ENCODE measurements around the gene ARL4C. TPM values are rescaled to one million over a fixed set of nuclear protein-coding genes. Genes with fewer than 3 reads are reported as not detected.

The ARL4C gene
- total and polyA plus RNA-seq, 2 experiments from 2014 or later: 5.8 to 9.9 TPM

DNA sequence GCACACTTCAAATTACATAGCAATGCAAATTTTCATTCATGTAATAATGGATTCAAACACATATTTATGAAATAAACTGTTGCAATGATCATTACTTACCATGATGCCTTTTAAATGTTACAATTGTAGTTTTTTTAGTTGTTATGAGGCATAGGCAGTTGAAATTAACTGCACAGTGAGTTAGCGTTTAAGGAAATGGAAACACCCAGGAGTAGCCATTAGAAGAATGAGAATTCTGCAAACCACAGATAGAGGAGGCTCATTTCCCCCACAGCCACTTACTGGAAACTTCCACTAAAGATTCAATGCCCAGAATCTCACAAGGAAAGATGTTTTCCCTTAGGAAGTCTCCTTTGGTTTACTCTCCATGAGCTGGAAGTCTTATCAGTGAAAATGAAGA lies 8.4 kb downstream of the ARL4C start:
- ATAC-seq: no peak
- TF ChIP-seq EZH2phosphoT487 (IDR thresholded peaks at IDR 0.05; ENCODE audit: unreplicated experiment) (no peak), EZH2 (IDR thresholded peaks at IDR 0.05; ENCODE audit: low read depth, unreplicated experiment) (no peak), ZNF331 (CRISPR knock-in tag; IDR thresholded peaks at IDR 0.05; ENCODE audit: low read depth) (no peak), STAT1 (IDR thresholded peaks at IDR 0.05; ENCODE audit: unreplicated experiment) (no peak)
- TF ChIP-seq, protein P1, sequence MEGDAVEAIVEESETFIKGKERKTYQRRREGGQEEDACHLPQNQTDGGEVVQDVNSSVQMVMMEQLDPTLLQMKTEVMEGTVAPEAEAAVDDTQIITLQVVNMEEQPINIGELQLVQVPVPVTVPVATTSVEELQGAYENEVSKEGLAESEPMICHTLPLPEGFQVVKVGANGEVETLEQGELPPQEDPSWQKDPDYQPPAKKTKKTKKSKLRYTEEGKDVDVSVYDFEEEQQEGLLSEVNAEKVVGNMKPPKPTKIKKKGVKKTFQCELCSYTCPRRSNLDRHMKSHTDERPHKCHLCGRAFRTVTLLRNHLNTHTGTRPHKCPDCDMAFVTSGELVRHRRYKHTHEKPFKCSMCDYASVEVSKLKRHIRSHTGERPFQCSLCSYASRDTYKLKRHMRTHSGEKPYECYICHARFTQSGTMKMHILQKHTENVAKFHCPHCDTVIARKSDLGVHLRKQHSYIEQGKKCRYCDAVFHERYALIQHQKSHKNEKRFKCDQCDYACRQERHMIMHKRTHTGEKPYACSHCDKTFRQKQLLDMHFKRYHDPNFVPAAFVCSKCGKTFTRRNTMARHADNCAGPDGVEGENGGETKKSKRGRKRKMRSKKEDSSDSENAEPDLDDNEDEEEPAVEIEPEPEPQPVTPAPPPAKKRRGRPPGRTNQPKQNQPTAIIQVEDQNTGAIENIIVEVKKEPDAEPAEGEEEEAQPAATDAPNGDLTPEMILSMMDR (conservative IDR thresholded peaks at IDR 0.05; ENCODE audit: low read depth in 2 of 2): no peak
- TF ChIP-seq, protein P2, sequence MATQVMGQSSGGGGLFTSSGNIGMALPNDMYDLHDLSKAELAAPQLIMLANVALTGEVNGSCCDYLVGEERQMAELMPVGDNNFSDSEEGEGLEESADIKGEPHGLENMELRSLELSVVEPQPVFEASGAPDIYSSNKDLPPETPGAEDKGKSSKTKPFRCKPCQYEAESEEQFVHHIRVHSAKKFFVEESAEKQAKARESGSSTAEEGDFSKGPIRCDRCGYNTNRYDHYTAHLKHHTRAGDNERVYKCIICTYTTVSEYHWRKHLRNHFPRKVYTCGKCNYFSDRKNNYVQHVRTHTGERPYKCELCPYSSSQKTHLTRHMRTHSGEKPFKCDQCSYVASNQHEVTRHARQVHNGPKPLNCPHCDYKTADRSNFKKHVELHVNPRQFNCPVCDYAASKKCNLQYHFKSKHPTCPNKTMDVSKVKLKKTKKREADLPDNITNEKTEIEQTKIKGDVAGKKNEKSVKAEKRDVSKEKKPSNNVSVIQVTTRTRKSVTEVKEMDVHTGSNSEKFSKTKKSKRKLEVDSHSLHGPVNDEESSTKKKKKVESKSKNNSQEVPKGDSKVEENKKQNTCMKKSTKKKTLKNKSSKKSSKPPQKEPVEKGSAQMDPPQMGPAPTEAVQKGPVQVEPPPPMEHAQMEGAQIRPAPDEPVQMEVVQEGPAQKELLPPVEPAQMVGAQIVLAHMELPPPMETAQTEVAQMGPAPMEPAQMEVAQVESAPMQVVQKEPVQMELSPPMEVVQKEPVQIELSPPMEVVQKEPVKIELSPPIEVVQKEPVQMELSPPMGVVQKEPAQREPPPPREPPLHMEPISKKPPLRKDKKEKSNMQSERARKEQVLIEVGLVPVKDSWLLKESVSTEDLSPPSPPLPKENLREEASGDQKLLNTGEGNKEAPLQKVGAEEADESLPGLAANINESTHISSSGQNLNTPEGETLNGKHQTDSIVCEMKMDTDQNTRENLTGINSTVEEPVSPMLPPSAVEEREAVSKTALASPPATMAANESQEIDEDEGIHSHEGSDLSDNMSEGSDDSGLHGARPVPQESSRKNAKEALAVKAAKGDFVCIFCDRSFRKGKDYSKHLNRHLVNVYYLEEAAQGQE (IDR thresholded peaks at IDR 0.05; ENCODE audit: unreplicated experiment): no peak

DNA sequence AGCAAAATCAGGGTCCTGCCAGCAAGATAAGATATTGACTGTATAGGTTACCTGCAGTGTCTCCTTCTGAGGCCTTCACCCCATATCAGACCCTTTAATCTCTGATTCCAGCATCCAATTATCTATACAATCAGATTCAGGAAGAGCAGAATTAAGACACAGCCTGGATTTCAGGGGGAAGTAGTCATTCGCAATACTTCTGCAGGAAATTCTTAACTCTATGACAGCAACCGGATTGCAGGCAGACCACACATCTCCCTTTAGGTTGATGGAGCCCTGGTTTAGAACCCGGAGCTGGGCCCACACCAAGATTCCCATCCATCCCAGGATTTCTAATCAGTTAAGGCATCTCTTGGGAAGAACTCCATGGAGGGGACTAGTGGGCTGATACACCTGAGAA lies 9.5 kb downstream of the ARL4C start:
- H3K4me1 Mint-ChIP-seq: peaks cover 15% of the 10 kb centered on the region
- H3K79me2 ChIP-seq (replicated peaks; ENCODE audit: insufficient read depth): peaks cover 4% of the 10 kb centered on the region
- TF ChIP-seq ZNF331 (CRISPR knock-in tag; IDR thresholded peaks at IDR 0.05; ENCODE audit: low read depth) (no peak), NANOG (IDR thresholded peaks at IDR 0.05; ENCODE audit: borderline replicate concordance) (no peak)
- TF ChIP-seq, protein P3, sequence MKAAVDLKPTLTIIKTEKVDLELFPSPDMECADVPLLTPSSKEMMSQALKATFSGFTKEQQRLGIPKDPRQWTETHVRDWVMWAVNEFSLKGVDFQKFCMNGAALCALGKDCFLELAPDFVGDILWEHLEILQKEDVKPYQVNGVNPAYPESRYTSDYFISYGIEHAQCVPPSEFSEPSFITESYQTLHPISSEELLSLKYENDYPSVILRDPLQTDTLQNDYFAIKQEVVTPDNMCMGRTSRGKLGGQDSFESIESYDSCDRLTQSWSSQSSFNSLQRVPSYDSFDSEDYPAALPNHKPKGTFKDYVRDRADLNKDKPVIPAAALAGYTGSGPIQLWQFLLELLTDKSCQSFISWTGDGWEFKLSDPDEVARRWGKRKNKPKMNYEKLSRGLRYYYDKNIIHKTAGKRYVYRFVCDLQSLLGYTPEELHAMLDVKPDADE (IDR thresholded peaks at IDR 0.05): no peak
- TF ChIP-seq, protein P4, sequence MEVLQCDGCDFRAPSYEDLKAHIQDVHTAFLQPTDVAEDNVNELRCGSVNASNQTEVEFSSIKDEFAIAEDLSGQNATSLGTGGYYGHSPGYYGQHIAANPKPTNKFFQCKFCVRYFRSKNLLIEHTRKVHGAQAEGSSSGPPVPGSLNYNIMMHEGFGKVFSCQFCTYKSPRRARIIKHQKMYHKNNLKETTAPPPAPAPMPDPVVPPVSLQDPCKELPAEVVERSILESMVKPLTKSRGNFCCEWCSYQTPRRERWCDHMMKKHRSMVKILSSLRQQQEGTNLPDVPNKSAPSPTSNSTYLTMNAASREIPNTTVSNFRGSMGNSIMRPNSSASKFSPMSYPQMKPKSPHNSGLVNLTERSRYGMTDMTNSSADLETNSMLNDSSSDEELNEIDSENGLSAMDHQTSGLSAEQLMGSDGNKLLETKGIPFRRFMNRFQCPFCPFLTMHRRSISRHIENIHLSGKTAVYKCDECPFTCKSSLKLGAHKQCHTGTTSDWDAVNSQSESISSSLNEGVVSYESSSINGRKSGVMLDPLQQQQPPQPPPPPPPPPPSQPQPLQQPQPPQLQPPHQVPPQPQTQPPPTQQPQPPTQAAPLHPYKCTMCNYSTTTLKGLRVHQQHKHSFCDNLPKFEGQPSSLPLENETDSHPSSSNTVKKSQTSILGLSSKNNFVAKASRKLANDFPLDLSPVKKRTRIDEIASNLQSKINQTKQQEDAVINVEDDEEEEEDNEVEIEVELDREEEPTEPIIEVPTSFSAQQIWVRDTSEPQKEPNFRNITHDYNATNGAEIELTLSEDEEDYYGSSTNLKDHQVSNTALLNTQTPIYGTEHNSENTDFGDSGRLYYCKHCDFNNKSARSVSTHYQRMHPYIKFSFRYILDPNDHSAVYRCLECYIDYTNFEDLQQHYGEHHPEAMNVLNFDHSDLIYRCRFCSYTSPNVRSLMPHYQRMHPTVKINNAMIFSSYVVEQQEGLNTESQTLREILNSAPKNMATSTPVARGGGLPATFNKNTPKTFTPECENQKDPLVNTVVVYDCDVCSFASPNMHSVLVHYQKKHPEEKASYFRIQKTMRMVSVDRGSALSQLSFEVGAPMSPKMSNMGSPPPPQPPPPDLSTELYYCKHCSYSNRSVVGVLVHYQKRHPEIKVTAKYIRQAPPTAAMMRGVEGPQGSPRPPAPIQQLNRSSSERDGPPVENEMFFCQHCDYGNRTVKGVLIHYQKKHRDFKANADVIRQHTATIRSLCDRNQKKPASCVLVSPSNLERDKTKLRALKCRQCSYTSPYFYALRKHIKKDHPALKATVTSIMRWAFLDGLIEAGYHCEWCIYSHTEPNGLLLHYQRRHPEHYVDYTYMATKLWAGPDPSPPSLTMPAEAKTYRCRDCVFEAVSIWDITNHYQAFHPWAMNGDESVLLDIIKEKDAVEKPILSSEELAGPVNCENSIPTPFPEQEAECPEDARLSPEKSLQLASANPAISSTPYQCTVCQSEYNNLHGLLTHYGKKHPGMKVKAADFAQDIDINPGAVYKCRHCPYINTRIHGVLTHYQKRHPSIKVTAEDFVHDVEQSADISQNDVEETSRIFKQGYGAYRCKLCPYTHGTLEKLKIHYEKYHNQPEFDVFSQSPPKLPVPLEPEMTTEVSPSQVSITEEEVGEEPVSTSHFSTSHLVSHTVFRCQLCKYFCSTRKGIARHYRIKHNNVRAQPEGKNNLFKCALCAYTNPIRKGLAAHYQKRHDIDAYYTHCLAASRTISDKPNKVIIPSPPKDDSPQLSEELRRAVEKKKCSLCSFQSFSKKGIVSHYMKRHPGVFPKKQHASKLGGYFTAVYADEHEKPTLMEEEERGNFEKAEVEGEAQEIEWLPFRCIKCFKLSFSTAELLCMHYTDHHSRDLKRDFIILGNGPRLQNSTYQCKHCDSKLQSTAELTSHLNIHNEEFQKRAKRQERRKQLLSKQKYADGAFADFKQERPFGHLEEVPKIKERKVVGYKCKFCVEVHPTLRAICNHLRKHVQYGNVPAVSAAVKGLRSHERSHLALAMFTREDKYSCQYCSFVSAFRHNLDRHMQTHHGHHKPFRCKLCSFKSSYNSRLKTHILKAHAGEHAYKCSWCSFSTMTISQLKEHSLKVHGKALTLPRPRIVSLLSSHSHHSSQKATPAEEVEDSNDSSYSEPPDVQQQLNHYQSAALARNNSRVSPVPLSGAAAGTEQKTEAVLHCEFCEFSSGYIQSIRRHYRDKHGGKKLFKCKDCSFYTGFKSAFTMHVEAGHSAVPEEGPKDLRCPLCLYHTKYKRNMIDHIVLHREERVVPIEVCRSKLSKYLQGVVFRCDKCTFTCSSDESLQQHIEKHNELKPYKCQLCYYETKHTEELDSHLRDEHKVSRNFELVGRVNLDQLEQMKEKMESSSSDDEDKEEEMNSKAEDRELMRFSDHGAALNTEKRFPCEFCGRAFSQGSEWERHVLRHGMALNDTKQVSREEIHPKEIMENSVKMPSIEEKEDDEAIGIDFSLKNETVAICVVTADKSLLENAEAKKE (CRISPR knock-in tag; IDR thresholded peaks at IDR 0.05): no peak

More for the DNA sequence above, 8.4 kb downstream of the ARL4C start:
- no peaks in the 10 kb centered on the region for H3K36me3 Mint-ChIP-seq (ENCODE audit: low read depth)
- Histone ChIP-seq H3K4me3 (no peak overlapping the region), H3K36me3 (ENCODE audit: insufficient read depth) (no peaks in the 10 kb centered on the region), H3K4me1 (ENCODE audit: insufficient read depth) (peaks cover 7% of the 10 kb centered on the region; the same call in 1 of the 2 replicates), H3K79me2 (replicated peaks; ENCODE audit: insufficient read depth) (peaks cover 11% of the 10 kb centered on the region), H2AFZ (no peak overlapping the region), H3K27me3 (ENCODE audit: insufficient read depth) (no peaks in the 10 kb centered on the region), H3K4me2 (no peak overlapping the region), H3K27ac (ENCODE audit: low read depth) (no peak overlapping the region), H4K20me1 (replicated peaks; ENCODE audit: insufficient read depth) (peaks cover under 1% of the 10 kb centered on the region; the same call in 1 of the 2 replicates), H3F3A (replicated peaks; ENCODE audit: low read depth) (no peaks in the 10 kb centered on the region), H3K9me2 (ENCODE audit: insufficient read depth) (no peaks in the 10 kb centered on the region)
- DNase-seq (ENCODE audit: low spot score): no peak
- no peaks in the 10 kb centered on the region for H3K9me3 Mint-ChIP-seq
- no peak overlapping the region for H3K27ac Mint-ChIP-seq
- H3K4me1 Mint-ChIP-seq: peaks cover 26% of the 10 kb centered on the region
- H3K27me3 Mint-ChIP-seq (ENCODE audit: insufficient read depth, low read depth, poor library complexity): no peaks in the 10 kb centered on the region
- no peak overlapping the region for H3K4me3 Mint-ChIP-seq

More for the DNA sequence above, 9.5 kb downstream of the ARL4C start:
- Histone ChIP-seq H3K36me3 (ENCODE audit: insufficient read depth) (no peaks in the 10 kb centered on the region), H3K9me2 (ENCODE audit: insufficient read depth) (no peaks in the 10 kb centered on the region), H3K27me3 (ENCODE audit: insufficient read depth) (no peaks in the 10 kb centered on the region), H2AFZ (no peak overlapping the region), H3K4me2 (no peak overlapping the region), H4K20me1 (replicated peaks; ENCODE audit: insufficient read depth) (no peaks in the 10 kb centered on the region; the same call in 1 of the 2 replicates), H3K27ac (ENCODE audit: low read depth) (no peak overlapping the region), H3K4me3 (no peak overlapping the region), H3K4me1 (ENCODE audit: insufficient read depth) (no peaks in the 10 kb centered on the region; the same call in 1 of the 2 replicates), H3F3A (replicated peaks; ENCODE audit: low read depth) (no peaks in the 10 kb centered on the region)
- H3K4me3 Mint-ChIP-seq: no peak overlapping the region
- no peaks in the 10 kb centered on the region for H3K9me3 Mint-ChIP-seq
- H3K36me3 Mint-ChIP-seq (ENCODE audit: low read depth): no peaks in the 10 kb centered on the region
- no peaks in the 10 kb centered on the region for H3K27me3 Mint-ChIP-seq (ENCODE audit: insufficient read depth, low read depth, poor library complexity)
- DNase-seq (ENCODE audit: low spot score) (no peak), ATAC-seq (no peak)
- H3K27ac Mint-ChIP-seq: no peak overlapping the region

All from GM23338 (cell line).